ENCODE data around the gene PEPD.

The PEPD gene

DNA sequence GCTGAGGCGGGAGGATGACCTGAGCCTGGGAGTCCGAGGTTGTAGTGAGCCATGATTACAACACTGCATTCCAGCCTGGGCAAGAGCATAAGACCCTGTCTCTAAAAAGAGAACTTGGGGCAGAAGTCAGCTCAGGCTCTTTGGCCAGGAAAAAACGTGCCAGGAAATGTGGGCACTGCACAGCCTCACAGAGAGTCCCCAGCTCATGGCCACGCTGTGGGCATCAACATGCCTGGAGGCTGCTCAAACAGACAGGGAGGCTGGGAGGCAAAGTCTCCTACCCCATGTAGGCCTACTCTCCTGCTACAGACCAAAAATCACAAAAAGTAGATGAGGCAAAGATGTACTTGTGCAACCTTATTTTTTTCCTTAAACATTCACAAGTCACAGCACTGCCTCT is 49.4 kb downstream of the PEPD start:
- Mint-ChIP-seq H3K27me3 (no peaks in the 10 kb centered on the region), H3K27ac (no peak overlapping the region), H3K4me3 (no peak overlapping the region), H3K4me1 (peaks cover 7% of the 10 kb centered on the region), H3K36me3 (no peaks in the 10 kb centered on the region), H3K9me3 (no peaks in the 10 kb centered on the region)
- CTCF ChIA-PET = no interaction called here
- DNase-seq = no peak

DNA sequence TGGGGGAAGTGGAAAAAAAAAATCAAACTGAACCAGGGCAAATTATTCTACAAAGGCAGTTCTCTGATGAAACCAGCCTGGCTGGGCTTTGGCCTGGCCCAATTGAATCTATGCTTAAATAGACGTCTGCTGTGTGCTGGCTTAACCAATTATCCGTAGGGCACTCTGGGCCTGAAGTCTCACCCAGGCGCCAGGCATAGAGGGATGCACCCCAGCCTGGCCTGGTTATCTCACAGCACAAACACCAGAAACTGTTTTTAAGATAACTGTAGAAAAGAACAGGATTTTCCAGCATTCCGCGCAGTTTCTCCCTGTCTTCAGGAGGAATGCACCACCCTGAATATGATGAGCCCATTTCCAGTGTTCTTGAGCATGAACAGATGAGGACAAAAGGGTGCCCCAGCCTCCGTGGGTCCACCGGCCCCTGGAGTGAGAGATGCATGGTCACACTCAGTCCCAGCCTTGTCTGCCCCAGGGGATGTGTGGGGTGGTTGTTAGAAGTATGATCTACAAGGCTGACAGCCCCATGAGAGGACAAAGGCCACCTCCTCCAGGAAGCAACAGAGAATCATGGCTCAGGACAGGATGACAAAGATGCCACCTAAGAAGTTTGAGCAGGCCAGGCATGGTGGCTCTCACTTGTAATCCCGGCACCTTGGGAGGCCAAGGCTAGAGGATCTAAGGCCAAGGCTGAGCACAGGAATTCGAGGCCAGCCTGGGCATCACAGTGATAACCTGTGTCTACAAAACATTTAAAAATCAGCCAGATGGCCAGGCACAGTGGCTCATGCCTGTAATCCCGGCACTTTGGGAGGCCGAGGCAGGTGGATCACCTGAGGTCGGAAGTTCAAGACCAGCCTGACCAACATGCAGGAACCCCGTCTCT is 50.2 kb downstream of the PEPD start:
- Mint-ChIP-seq H3K4me3 (no peak overlapping the region), H3K9me3 (no peaks in the 10 kb centered on the region), H3K27me3 (no peaks in the 10 kb centered on the region), H3K27ac (no peak overlapping the region), H3K4me1 (peaks cover 7% of the 10 kb centered on the region), H3K36me3 (no peaks in the 10 kb centered on the region)
- CTCF ChIA-PET = no interaction called here
- DNase-seq = no peak

DNA sequence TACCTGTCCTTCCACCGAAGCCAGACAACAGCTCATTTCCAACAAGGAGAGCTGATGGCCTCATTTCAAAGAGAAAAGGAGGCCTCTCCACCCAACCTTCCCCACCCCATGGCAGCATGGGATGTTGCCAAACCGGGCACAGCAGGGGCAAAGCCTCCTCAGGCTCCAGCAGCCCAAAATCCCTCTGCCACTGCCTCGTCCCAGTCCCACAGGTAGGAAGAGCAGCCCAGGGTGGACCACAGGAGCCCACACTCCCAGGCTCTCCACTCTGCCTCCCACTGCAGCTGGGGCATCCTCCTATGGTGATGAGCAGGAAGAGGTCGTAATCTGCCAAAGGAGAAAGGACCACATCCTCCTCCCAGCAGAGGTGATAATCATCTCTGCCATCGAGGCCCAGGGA is 50.9 kb downstream of the PEPD start:
- no peaks in the 10 kb centered on the region for H3K36me3 Mint-ChIP-seq
- H3K4me1 Mint-ChIP-seq = peaks cover 7% of the 10 kb centered on the region
- DNase-seq = no peak
- H3K27me3 Mint-ChIP-seq = no peaks in the 10 kb centered on the region
- CTCF ChIA-PET = no interaction called here
- H3K9me3 Mint-ChIP-seq = no peaks in the 10 kb centered on the region
- H3K27ac Mint-ChIP-seq = no peak overlapping the region
- no peak overlapping the region for H3K4me3 Mint-ChIP-seq

DNA sequence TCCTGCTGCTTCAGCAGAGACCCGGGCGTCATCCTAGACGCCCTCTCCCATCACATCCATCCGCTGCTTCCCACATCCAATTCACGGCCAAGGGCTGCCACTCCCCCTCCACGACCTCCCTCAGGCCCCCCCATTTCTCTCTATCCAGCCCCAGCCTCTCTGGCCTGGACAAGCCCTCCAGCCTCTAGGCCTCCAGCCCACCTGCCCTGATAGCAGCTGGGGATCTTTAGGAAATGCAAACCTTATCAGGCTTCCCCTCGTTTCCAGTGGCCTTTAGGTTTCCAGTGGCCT is 51.6 kb downstream of the PEPD start:
- no peaks in the 10 kb centered on the region for H3K9me3 Mint-ChIP-seq
- no peak overlapping the region for H3K27ac Mint-ChIP-seq
- no peak for DNase-seq
- H3K4me1 Mint-ChIP-seq = peaks cover 3% of the 10 kb centered on the region
- CTCF ChIA-PET = no interaction called here
- no peaks in the 10 kb centered on the region for H3K27me3 Mint-ChIP-seq
- H3K36me3 Mint-ChIP-seq = no peaks in the 10 kb centered on the region
- H3K4me3 Mint-ChIP-seq = no peak overlapping the region

DNA sequence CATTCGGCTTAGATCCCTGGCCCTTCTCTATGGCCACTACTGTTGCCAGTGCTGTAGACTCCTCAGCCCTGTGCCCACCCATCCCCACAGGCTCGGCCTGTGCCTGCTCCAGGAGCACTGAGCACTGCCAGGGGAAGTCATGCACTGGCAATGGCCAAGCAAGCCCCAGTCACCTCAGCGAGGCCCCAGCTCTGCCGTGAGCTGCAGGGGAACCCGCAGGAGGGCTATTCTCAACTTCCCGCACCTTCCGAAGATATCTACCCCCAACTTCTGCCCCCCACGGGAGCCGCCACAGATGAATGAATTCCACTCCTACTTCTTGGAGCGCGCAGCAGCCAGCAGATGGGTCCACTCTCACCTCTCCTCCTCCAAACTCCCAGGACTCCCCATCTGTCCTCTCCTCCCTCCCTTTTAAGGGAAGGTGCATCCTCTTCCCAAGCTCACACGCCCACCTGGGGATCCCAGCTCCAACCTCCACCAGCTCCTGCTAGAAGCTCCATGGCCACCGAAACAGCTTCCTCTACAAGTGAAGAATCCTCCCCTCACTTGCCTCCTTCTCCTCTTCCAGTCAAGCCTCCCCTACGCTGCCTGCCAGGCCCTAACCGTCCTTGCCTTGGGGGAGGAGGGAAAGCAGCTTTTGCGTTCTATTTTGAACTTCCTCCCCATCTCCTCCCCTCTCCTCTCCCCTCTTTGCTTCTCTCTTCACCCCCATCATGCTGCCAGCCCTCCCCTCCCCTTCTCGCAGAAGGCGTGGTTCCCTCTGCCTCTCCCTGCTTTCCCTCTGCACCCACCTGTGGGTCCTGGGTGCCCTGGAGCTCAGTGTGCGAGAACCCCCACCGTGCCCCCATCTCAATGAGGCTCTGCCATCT is 52.2 kb downstream of the PEPD start:
- no peak overlapping the region for H3K4me3 Mint-ChIP-seq
- H3K4me1 Mint-ChIP-seq = peaks cover 3% of the 10 kb centered on the region
- DNase-seq = no peak
- H3K27me3 Mint-ChIP-seq = no peaks in the 10 kb centered on the region
- H3K36me3 Mint-ChIP-seq = no peaks in the 10 kb centered on the region
- no peak overlapping the region for H3K27ac Mint-ChIP-seq
- CTCF ChIA-PET = no interaction called here
- H3K9me3 Mint-ChIP-seq = no peaks in the 10 kb centered on the region

DNA sequence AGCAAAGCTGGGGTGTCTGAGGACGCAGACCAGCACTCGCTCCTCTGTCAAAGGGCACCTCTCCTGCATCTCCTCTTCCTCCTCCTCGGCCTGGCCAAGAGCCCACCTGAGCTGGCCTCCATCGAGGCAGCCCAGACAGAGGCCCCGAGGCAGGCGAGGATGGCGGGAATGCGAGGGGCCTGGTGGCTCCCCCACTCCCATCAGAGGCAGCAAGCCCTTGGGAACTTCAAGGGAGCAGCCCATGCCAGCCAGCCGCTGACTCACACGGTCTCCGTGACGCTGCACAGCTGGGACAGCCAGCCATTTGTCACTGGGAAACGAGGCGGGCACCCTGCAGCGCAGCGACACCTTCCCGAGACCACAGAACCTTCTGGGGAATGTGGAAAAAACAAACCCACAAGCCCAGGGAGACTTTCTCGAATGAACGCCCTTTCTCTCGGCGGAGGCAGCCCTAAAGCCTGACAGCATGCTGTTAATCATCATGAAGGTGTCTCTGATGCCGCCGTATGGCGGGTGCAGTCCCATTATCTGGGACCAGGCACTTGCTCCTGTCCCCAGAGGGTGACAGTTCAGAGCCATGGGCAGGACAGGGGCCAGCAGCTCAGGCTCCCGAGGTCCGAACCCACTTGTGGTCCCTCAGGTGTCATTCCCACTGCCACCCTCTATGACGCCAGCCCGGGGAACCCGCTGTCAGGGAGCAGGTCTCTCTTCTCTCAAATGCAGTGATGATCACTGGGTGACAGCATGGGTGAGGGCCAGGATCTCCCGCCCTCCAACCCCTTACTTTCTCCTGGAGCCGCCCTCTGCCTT is 53.0 kb downstream of the PEPD start:
- H3K9me3 Mint-ChIP-seq = no peaks in the 10 kb centered on the region
- no peak overlapping the region for H3K4me3 Mint-ChIP-seq
- CTCF ChIA-PET = no interaction called here
- H3K27ac Mint-ChIP-seq = no peak overlapping the region
- H3K36me3 Mint-ChIP-seq = no peaks in the 10 kb centered on the region
- H3K27me3 Mint-ChIP-seq = no peaks in the 10 kb centered on the region
- peaks cover 3% of the 10 kb centered on the region for H3K4me1 Mint-ChIP-seq
- no peak for DNase-seq

DNA sequence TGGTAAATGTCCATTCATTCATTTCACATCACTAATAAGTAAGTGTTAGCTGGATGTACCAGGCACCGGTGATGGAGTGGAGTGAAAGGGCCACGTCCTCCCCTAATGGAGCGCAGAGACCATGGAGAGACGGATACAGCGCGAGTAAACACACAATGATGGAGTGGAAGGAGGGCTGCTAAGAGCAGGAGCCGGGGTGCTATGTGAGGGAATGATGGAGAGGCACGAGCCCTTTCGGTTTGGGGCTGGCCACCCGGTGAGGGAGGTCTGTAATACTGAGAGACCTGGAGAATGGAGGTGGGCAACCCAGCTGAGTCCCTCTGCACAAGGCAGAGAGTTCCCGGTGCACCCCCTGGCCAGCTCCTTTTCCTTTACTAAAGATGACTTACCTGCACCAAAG is 53.7 kb downstream of the PEPD start:
- Mint-ChIP-seq H3K36me3 (no peaks in the 10 kb centered on the region), H3K9me3 (no peaks in the 10 kb centered on the region), H3K4me3 (no peak overlapping the region), H3K27me3 (no peaks in the 10 kb centered on the region), H3K4me1 (peaks cover 3% of the 10 kb centered on the region), H3K27ac (no peak overlapping the region)
- DNase-seq = no peak
- CTCF ChIA-PET = no interaction called here

DNA sequence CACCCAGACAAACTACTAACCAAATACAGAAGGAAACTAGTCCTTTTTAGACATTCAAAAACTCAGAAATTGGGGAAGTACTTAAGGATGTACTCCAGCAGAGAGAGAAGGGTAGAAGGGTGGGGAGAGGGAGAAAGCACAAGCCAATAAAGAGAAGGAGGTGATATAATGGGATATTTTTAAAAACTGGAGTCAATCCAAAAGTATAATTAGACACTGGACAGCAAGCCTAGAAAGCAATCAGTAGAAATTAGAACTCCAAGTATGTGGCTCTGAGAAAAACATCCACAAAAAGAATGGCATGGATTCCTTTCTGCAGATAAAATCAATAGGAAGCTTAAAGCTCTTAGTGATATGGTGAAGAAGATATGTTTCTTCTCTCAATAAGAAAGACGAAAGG is 55.8 kb downstream of the PEPD start:
- Mint-ChIP-seq H3K27me3 (no peaks in the 10 kb centered on the region), H3K36me3 (no peaks in the 10 kb centered on the region), H3K27ac (no peak overlapping the region), H3K9me3 (no peaks in the 10 kb centered on the region), H3K4me3 (no peak overlapping the region), H3K4me1 (peaks cover under 1% of the 10 kb centered on the region)
- CTCF ChIA-PET = no interaction called here
- DNase-seq = no peak

DNA sequence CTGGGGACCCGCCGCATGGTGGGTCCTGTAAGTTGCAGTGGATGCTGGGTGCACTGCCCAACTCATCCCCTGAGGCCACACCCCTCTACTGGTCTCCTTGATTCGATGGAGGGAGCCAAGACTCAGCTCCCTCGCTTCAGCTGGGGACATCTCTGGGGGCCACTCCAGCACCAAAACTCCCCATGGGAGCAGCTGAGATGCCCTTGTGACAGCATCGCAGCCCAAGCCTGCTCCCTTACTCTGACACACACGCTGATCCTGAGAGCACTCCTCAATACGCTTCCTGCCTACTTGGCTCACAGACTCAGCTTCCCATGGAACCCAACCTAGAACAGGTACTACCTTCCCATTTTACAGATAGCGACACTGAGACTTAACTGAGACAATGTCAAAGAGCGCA is 56.2 kb downstream of the PEPD start:
- Mint-ChIP-seq H3K4me1 (no peaks in the 10 kb centered on the region), H3K27ac (no peak overlapping the region), H3K4me3 (no peak overlapping the region), H3K27me3 (no peaks in the 10 kb centered on the region), H3K36me3 (no peaks in the 10 kb centered on the region), H3K9me3 (no peaks in the 10 kb centered on the region)
- no peak for DNase-seq
- CTCF ChIA-PET = no interaction called here

DNA sequence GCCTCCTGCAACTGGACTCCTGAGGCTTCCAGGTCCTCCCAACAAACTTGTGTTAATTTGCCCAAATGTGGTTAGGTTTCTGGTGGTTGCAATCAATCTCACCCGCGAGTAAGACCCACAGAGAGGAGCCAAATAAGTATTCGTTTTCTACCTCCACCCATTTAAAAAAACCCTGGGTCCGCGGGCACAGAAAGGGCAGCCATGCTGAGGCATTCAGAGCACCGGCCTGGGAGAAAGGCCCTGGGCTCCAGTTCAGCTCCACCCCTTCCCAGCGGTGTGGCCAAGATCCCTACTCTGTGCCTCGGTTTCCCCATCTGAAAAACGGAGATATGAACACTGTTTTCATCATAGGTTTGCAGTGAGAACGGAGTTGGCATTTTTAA is 56.9 kb downstream of the PEPD start:
- Mint-ChIP-seq H3K36me3 (no peaks in the 10 kb centered on the region), H3K27me3 (no peaks in the 10 kb centered on the region), H3K9me3 (no peaks in the 10 kb centered on the region), H3K4me3 (no peak overlapping the region), H3K4me1 (no peaks in the 10 kb centered on the region), H3K27ac (no peak overlapping the region)
- no peak for DNase-seq
- CTCF ChIA-PET = no interaction called here

DNA sequence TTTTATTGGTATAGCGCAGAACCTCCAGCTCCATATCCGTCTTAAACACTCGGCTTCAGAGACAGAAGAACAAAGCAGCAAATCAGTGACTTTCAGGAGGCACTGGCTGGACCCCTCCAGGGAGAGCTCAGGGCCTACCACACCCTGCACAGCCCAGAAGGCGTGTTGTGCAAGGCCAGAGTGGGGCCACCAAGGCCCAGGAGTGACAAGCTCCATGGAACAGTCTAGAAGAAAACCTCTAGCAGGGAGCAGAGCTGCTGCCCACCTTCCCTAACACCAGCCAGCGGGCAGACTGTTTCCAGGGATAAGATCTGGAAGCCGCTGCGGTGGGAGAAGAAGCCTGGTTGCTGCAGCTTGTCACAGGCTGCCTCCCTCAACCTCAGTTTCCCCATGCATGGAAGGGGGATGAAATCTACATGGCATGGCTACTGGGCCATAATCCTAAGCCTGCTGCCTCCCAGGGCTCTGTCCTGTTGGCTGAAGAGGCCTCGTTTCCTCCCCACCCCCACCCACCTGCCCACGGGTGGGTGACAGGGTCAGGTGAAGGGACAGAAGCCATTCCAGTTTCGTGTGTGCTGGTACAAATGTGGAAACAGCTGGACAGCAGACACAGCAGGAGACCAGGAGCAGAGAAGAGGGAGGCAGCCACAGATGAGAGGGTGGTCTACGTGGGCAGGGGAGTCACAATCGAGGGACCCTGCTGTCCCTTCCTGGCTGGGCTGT is 57.4 kb downstream of the PEPD start:
- Mint-ChIP-seq H3K4me1 (no peaks in the 10 kb centered on the region), H3K36me3 (no peaks in the 10 kb centered on the region), H3K4me3 (no peak overlapping the region), H3K27ac (no peak overlapping the region), H3K27me3 (no peaks in the 10 kb centered on the region), H3K9me3 (no peaks in the 10 kb centered on the region)
- no peak for DNase-seq
- CTCF ChIA-PET = no interaction called here

DNA sequence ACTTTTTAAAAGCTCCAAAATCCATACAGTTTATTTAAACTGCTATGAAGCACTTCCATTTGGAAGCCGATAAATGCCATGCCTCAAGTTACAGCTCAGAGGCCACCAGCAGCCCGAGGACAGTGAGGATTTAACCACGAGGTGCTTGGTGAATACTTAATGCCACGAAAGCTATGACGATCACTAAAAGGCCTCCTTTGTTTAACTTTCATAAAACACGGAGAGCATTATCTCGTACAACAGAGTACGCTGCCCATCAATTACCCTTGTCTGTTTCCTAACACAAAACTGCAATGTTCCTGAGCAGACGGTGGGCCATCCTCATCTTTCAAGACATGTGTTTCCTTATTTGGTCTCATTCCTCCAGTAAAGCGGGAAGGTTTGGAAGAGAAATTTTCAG is 58.4 kb downstream of the PEPD start:
- H3K36me3 Mint-ChIP-seq = no peaks in the 10 kb centered on the region
- H3K27me3 Mint-ChIP-seq = no peaks in the 10 kb centered on the region
- H3K4me1 Mint-ChIP-seq = no peaks in the 10 kb centered on the region
- CTCF ChIA-PET = no interaction called here
- H3K9me3 Mint-ChIP-seq = no peaks in the 10 kb centered on the region
- no peak for DNase-seq
- no peak overlapping the region for H3K27ac Mint-ChIP-seq
- H3K4me3 Mint-ChIP-seq = no peak overlapping the region

DNA sequence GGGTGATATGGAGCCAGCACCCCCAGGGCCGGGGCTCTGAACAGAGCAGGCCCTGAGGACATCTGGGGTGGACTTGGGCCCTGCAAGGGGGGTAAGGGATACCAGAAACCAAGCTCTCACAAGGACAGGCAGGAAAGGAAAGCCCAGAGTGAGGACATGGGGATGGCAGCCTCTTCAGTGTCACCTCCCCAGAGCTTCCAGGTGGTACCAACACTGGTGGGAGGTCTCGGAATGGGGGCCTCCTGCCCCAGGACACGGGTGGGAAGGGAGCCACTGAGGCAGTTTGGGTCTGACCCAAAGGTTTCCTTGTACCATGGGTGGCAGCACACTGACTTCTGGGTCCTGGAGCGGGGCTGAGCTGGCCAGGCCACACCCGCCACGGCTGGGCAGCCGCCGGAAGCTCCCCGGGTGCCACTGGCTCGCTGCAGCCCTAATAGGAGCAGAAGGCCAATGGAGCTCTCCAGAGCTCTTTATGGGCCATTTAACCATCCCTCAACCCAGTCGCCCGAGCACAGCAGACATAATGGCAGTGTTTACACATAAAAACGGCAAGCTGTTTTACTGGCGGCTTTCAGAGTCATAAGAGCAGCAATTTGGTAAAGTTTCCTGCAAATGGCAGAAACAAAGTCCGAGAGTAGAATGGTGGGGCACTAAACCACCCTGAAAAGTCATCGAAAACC is 59.3 kb downstream of the PEPD start:
- Mint-ChIP-seq H3K27ac (no peak overlapping the region), H3K4me3 (no peak overlapping the region), H3K4me1 (no peaks in the 10 kb centered on the region), H3K27me3 (no peaks in the 10 kb centered on the region), H3K36me3 (no peaks in the 10 kb centered on the region), H3K9me3 (no peaks in the 10 kb centered on the region)
- no peak for DNase-seq
- CTCF ChIA-PET = no interaction called here

Measured in activated naive CD4-positive, alpha-beta T cell treated with anti-CD3 and anti-CD28 coated beads, Interleukin-2, amount 10 ng/mL, durations not matched to agents 7 days and 5 days (primary cell).